ENCODE data around the gene PPP1R7.

PPP1R7 gene

GRCh38 chr2:241116606-241117560 lies 33.4 kb upstream of the PPP1R7 start:
- H3K27ac ChIP-seq: no peak overlapping the region
- in situ Hi-C loops (cut with HindIII; ENCODE audit: low pct_ligation_motif_present, low sequenced_read_pairs): no loop called here

DNA sequence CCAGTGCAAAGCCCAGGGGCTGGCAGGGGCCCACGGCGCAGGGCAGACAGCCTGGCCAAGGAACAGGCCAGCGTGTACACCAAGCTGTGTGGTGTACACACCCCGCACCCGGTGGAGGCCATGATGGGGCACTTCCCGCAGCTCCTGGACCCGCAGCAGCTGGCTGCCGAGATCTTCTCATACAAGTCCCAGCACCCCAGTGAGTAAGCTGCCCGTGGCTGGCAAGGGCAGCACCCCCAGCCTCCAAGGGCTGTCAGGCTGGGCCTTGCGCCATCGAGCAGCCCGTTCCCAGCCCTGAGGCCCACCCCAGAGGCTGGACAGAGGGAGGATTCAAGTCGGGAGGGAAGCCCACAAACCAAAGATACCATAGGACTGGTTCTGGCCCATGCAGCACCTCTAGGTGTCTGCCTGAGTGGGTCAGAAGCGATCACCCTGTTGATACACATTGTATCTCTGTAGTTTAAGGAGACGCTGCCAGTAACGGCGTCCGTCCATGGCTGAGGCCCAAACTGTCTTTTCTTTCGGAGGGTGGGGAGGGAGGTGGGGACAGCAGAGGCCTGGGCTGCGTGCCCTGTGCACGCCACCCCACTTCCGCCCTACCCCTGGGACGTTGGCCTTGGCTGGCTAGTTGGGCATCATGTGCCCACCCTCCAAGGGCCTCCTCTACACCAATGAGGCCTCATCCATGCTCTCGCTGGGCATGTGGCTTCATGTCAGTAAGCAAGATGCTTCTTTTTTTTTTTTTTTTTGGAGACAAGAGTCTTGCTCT lies 31.3 kb upstream of the PPP1R7 start:
- DNase-seq: no peak
- Histone ChIP-seq H3K36me3 (replicated peaks) (no peaks in the 10 kb centered on the region), H3K27me3 (replicated peaks) (no peaks in the 10 kb centered on the region), H3K4me3 (ENCODE audit: low read depth, low read length) (no peak overlapping the region), H3K27ac (no peak overlapping the region)
- in situ Hi-C loops (cut with HindIII; ENCODE audit: low pct_ligation_motif_present, low sequenced_read_pairs): no loop called here
- TF ChIP-seq, protein P1, sequence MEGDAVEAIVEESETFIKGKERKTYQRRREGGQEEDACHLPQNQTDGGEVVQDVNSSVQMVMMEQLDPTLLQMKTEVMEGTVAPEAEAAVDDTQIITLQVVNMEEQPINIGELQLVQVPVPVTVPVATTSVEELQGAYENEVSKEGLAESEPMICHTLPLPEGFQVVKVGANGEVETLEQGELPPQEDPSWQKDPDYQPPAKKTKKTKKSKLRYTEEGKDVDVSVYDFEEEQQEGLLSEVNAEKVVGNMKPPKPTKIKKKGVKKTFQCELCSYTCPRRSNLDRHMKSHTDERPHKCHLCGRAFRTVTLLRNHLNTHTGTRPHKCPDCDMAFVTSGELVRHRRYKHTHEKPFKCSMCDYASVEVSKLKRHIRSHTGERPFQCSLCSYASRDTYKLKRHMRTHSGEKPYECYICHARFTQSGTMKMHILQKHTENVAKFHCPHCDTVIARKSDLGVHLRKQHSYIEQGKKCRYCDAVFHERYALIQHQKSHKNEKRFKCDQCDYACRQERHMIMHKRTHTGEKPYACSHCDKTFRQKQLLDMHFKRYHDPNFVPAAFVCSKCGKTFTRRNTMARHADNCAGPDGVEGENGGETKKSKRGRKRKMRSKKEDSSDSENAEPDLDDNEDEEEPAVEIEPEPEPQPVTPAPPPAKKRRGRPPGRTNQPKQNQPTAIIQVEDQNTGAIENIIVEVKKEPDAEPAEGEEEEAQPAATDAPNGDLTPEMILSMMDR (IDR thresholded peaks at IDR 0.05; ENCODE audit: low read depth, low read length, missing control alignments): no peak

More at GRCh38 chr2:241116606-241117560, 33.4 kb upstream of the PPP1R7 start:
- no peak for DNase-seq
- Histone ChIP-seq H3K36me3 (replicated peaks) (no peaks in the 10 kb centered on the region), H3K27me3 (replicated peaks) (no peaks in the 10 kb centered on the region), H3K4me3 (ENCODE audit: low read depth, low read length) (no peak overlapping the region)
- TF ChIP-seq, protein P1 (IDR thresholded peaks at IDR 0.05; ENCODE audit: low read depth, low read length, missing control alignments): no peak

DNA sequence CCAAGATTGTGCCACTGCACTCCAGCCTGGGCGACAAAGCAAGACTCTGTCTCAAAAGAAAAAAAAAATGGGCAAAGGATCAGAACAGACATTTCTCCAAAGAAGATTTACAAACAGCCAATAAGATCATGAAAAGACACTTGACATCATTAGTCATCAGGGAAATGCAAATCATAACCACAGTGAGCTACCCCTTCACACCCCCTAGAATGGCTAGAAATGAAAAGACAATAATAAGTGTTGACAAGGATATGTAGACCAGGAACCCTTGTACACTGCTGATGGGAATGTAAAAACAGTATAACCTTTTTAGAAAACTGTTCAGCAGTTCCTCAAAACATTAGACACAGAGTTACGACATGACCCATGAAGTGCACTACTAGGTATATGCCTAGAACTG lies 29.8 kb upstream of the PPP1R7 start:
- TF ChIP-seq, protein P1 (IDR thresholded peaks at IDR 0.05; ENCODE audit: low read depth, low read length, missing control alignments): no peak
- H3K36me3 ChIP-seq (replicated peaks): no peaks in the 10 kb centered on the region
- in situ Hi-C loops (cut with HindIII; ENCODE audit: low pct_ligation_motif_present, low sequenced_read_pairs): no loop called here

GRCh38 chr2:241121008-241121407 lies 29.3 kb upstream of the PPP1R7 start:
- no peak for DNase-seq
- H3K36me3 ChIP-seq (replicated peaks): no peaks in the 10 kb centered on the region
- no peaks in the 10 kb centered on the region for H3K27me3 ChIP-seq (replicated peaks)
- no peak overlapping the region for H3K4me3 ChIP-seq (ENCODE audit: low read depth, low read length)
- in situ Hi-C loops (cut with HindIII; ENCODE audit: low pct_ligation_motif_present, low sequenced_read_pairs): no loop called here
- no peak overlapping the region for H3K27ac ChIP-seq
- TF ChIP-seq, protein P1 (IDR thresholded peaks at IDR 0.05; ENCODE audit: low read depth, low read length, missing control alignments): no peak

More for the DNA sequence above, 29.8 kb upstream of the PPP1R7 start:
- no peaks in the 10 kb centered on the region for H3K27me3 ChIP-seq (replicated peaks)
- no peak overlapping the region for H3K4me3 ChIP-seq (ENCODE audit: low read depth, low read length)
- no peak for DNase-seq
- H3K27ac ChIP-seq: no peak overlapping the region

- Histone ChIP-seq H3K27me3 (replicated peaks) (no peaks in the 10 kb centered on the region), H3K27ac (no peak overlapping the region), H3K4me3 (ENCODE audit: low read depth, low read length) (no peak overlapping the region), H3K36me3 (replicated peaks) (no peaks in the 10 kb centered on the region)
- in situ Hi-C loops (cut with HindIII; ENCODE audit: low pct_ligation_motif_present, low sequenced_read_pairs): no loop called here
- TF ChIP-seq, protein P1 (IDR thresholded peaks at IDR 0.05; ENCODE audit: low read depth, low read length, missing control alignments): no peak
- DNase-seq: no peak
These were observed 27.8 kb upstream of the PPP1R7 start for GRCh38 chr2:241122376-241123002.

Measured in brain microvascular endothelial cell (primary cell).